GM23248 (cell line): ENCODE data around the gene STOML2.

Experiments
- EZH2 ChIP-seq: fragments of 200-600 bp; sonication (generic); IDR thresholded peaks from 2 replicates; pipeline ENCODE4 v1.6.1; 2018; ENCODE audit warnings: antibody characterized with exemption, mild to moderate bottlenecking; ENCODE audit not compliant: insufficient read depth, poor library complexity, severe bottlenecking
- EZH2phosphoT487 ChIP-seq: fragments of 200-600 bp; sonication (generic); IDR thresholded peaks from 2 replicates; pipeline ENCODE4 v1.6.1; 2018; ENCODE audit warnings: antibody characterized with exemption, moderate library complexity, mild to moderate bottlenecking, low read depth; ENCODE audit not compliant: insufficient read depth

DNA sequence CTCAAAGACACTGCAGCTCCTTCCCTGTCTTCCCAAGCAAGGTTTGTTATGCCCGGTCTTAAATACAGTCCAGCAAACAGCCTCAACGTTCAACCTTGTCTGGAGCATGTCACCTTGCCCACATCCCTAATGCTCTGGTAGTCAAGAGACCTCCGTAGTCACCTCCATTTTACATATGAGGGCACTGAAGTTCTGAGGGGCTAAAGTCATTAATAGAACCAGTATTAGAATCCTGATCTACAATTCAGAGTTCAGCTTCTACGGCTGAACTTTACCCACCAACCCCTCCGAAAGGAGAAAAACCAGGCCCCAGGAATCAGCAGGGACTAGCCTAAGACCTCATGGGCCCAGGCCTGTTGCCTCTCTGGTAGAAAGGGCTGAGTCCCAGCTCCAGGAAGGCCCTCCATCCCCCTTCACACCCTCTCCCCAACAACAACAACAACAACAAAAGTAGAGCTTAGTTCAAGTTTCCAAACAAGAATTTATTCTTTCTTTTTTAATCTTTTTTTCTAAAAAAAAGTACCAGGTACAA is 795 bp upstream of the STOML2 start:
- no peak for TF ChIP-seq EZH2
- no peak for TF ChIP-seq EZH2phosphoT487
